ENCODE measurements around the gene UXT.

The UXT gene

GRCh38 chrX:47648376-47648775, 10.6 kb downstream of the UXT start:
- DNase-seq, result no peak

GRCh38 chrX:47646636-47647035, 12.3 kb downstream of the UXT start:
- DNase-seq, result no peak

- no peak for DNase-seq
Observed at GRCh38 chrX:47645530-47645929, 13.4 kb downstream of the UXT start.

- DNase-seq, result no peak
Observed at GRCh38 chrX:47644557-47645091, 14.4 kb downstream of the UXT start.

- peak in 1 of 3 experiments; percentile 13 for DNase-seq
Observed at GRCh38 chrX:47643926-47644325, 15.1 kb downstream of the UXT start.

GRCh38 chrX:47638816-47639215, 20.2 kb downstream of the UXT start:
- DNase-seq, result no peak

GRCh38 chrX:47637546-47638195, 21.3 kb downstream of the UXT start:
- no peak for DNase-seq

- no peak for DNase-seq
Observed at GRCh38 chrX:47634871-47635575, 24.0 kb downstream of the UXT start.

GRCh38 chrX:47633689-47634590, 25.0 kb downstream of the UXT start:
- DNase-seq, result peak in 1 of 3 experiments; percentile 21

GRCh38 chrX:47632666-47633065, 26.3 kb downstream of the UXT start:
- DNase-seq, result no peak

- DNase-seq, result no peak
Observed at GRCh38 chrX:47631676-47632075, 27.3 kb downstream of the UXT start.

GRCh38 chrX:47629419-47630200, 29.4 kb downstream of the UXT start, which contains the start of gene CFP:
Gene CFP (minus strand): TSS chrX:47629930. CDS start chrX:47629844, 86 bp downstream.
- no peak for DNase-seq

GRCh38 chrX:47628982-47629381, 30.0 kb downstream of the UXT start:
- peak in 1 of 3 experiments; percentile 10 for DNase-seq

- peak in 1 of 3 experiments; percentile 12 for DNase-seq
Observed at GRCh38 chrX:47625365-47625764, 33.6 kb downstream of the UXT start.

- peak; percentile 69 to 92 (median 78) for DNase-seq
Observed at GRCh38 chrX:47623540-47624027, 35.4 kb downstream of the UXT start.

- no peak for DNase-seq
Observed at GRCh38 chrX:47621851-47622250, 37.1 kb downstream of the UXT start.

- no peak for DNase-seq
Observed at GRCh38 chrX:47620303-47620685, 38.7 kb downstream of the UXT start.

GRCh38 chrX:47619486-47620302, 39.3 kb downstream of the UXT start, which contains the start of gene SYN1:
Gene SYN1 (minus strand): TSS chrX:47619857. CDS start chrX:47619728, 129 bp downstream.
- DNase-seq, result peak; percentile 67 to 93 (median 90)

GRCh38 chrX:47618923-47619485, 40.0 kb downstream of the UXT start:
- peak in 2 of 3 experiments; percentile 38 to 57 for DNase-seq

- no peak for DNase-seq
Observed at GRCh38 chrX:47614618-47615017, 44.4 kb downstream of the UXT start.

- no peak for DNase-seq
Observed at GRCh38 chrX:47613082-47613481, 45.9 kb downstream of the UXT start.

Data from NCI-H1417 (cell line).